Measurements from ENCODE around the gene PBXIP1. TPM values are rescaled to one million over a fixed set of nuclear protein-coding genes. Genes with fewer than 3 reads are reported as not detected.

Gene PBXIP1
- total RNA-seq, 4 donors from 2014 or later: 11.1 to 51.1 (median 29.3) TPM

- TF ChIP-seq POLR2A (IDR thresholded peaks at IDR 0.05) (no peak), CTCF (IDR thresholded peaks at IDR 0.05) (no peak)
- no peaks in the 10 kb centered on the region for H3K9me3 ChIP-seq
- no peak for DNase-seq
- peak overlapping the region; percentile 95 to 99 (median 98) for H3K27ac ChIP-seq
- peak overlapping the region; percentile 67 to 98 (median 79) for H3K4me3 ChIP-seq
- H3K27me3 ChIP-seq: no peaks in the 10 kb centered on the region
- intact Hi-C loops (cut with DNase I): loop anchor here (5.0 to 10.0 kb wide), 2 partner anchors 34 to 102 kb away; partner anchors contain the start of gene EFNA4
- peaks cover 16 to 65% (median 26%) of the 10 kb centered on the region in 3 donors for H3K4me1 ChIP-seq
- 40 to 59% methylated on average over 3 to 6 of the region's 6 CpGs for WGBS, 2 donors
- H3K36me3 ChIP-seq: peaks cover 16 to 74% (median 51%) of the 10 kb centered on the region in 3 donors
Observed at GRCh38 chr1:154962795-154963330, 7.0 kb upstream of the PBXIP1 start.

- TF ChIP-seq CTCF (IDR thresholded peaks at IDR 0.05) (no peak), POLR2A (IDR thresholded peaks at IDR 0.05) (no peak)
- intact Hi-C loops (cut with DNase I): loop anchor here (5.0 to 10.0 kb wide), 2 partner anchors 35 to 103 kb away; partner anchors contain the start of gene EFNA4
- H3K9me3 ChIP-seq: no peaks in the 10 kb centered on the region
- H3K36me3 ChIP-seq: peaks cover 16 to 74% (median 51%) of the 10 kb centered on the region in 3 donors
- no peak for DNase-seq
- H3K4me3 ChIP-seq: peak overlapping the region; percentile 67 to 98 (median 79)
- peak overlapping the region; percentile 95 to 99 (median 98) for H3K27ac ChIP-seq
- WGBS, 2 donors: 4 to 7% methylated on average over 9 to 11 of the region's 25 CpGs
- peaks cover 16 to 65% (median 23%) of the 10 kb centered on the region in 3 donors for H3K4me1 ChIP-seq
- no peaks in the 10 kb centered on the region for H3K27me3 ChIP-seq
Observed at GRCh38 chr1:154962156-154962749, 6.4 kb upstream of the PBXIP1 start.

GRCh38 chr1:154961207-154962155, 5.6 kb upstream of the PBXIP1 start, which contains the start of gene PYGO2:
PYGO2 (minus strand) TSS chr1:154961782; CDS start chr1:154961576, 206 bp downstream.
- Histone ChIP-seq H3K9me3 (no peaks in the 10 kb centered on the region), H3K27me3 (no peaks in the 10 kb centered on the region), H3K4me3 (peak within 1 kb of the TSS; percentile 67 to 98 (median 79)), H3K27ac (peak within 1 kb of the TSS; percentile 95 to 99 (median 98)), H3K4me1 (peaks cover 21 to 66% (median 31%) of the 10 kb centered on the region in 3 donors), H3K36me3 (peaks cover 16 to 66% (median 46%) of the 10 kb centered on the region in 3 donors)
- 0% methylated on average over 3 to 11 of the region's 93 CpGs for WGBS, 2 donors
- TF ChIP-seq POLR2A (IDR thresholded peaks at IDR 0.05): peak in 2 of 4 donors; percentile 68 to 89
- TF ChIP-seq CTCF (IDR thresholded peaks at IDR 0.05): peak; percentile 26 to 89 (median 70)
- no peak for DNase-seq
- intact Hi-C loops (cut with DNase I): loop anchor here (5.0 to 10.0 kb wide), 2 partner anchors 36 to 103 kb away; partner anchors contain the start of gene EFNA4

GRCh38 chr1:154960446-154961136, 4.7 kb upstream of the PBXIP1 start:
- H3K27ac ChIP-seq: peak overlapping the region; percentile 95 to 99 (median 98)
- peaks cover 12 to 57% (median 37%) of the 10 kb centered on the region in 3 donors for H3K36me3 ChIP-seq
- H3K4me3 ChIP-seq: peak overlapping the region; percentile 67 to 98 (median 79)
- no peaks in the 10 kb centered on the region for H3K9me3 ChIP-seq
- H3K27me3 ChIP-seq: no peaks in the 10 kb centered on the region
- DNase-seq: no peak
- TF ChIP-seq POLR2A (IDR thresholded peaks at IDR 0.05) (no peak), CTCF (IDR thresholded peaks at IDR 0.05) (no peak)
- WGBS, 2 donors: 23 to 27% methylated on average over 10 of the region's 10 CpGs
- intact Hi-C loops (cut with DNase I): loop anchor here (5.0 to 10.0 kb wide), 2 partner anchors 37 to 104 kb away; partner anchors contain the start of gene EFNA4
- H3K4me1 ChIP-seq: peaks cover 24 to 69% (median 33%) of the 10 kb centered on the region in 3 donors
